Lower leg skin (tissue), 4 donors: Measurements from ENCODE around the gene TMSB10. TPM values are rescaled to one million over a fixed set of nuclear protein-coding genes. Genes with fewer than 3 reads are reported as not detected.
"Not testable (repeated sequence)": the region's sequence is repeated elsewhere in the genome, so short reads cannot be mapped to it uniquely, and the experiment has no call there.

Experiments
- DNase-seq, 2 donors: peaks; one replicate each; pipeline ENCODE4 v3.0.0-alpha.2; 2019; ENCODE audit warnings: low spot score in 2 of 2
- H3K4me3 ChIP-seq: fragments of 200-600 bp; sonication (generic); 2 replicates; pipeline ENCODE4 v1.5.1; 2017; ENCODE audit warnings: mild to moderate bottlenecking, low read depth; ENCODE audit not compliant: poor library complexity, severe bottlenecking
- CTCF ChIP-seq, 3 donors: fragments of 450-650 bp; IDR thresholded peaks; one replicate each; pipeline ENCODE4 v1.5.1; 2016; ENCODE audit warnings: antibody characterized with exemption in 3 of 3, mild to moderate bottlenecking in 3 of 3, moderate library complexity in 2 of 3
- POLR2A ChIP-seq, 2 donors: fragments of 450-650 bp; IDR thresholded peaks; one replicate each; pipeline ENCODE4 v1.6.1; 2016 to 2017; ENCODE audit warnings: antibody characterized with exemption in 2 of 2, mild to moderate bottlenecking in 1 of 2, moderate library complexity in 1 of 2
- WGBS, 2 donors: methylation state at CpG; one replicate each; pipeline ENCODE4 v1.1.5; 2018; 5-methylcytosine and 5-hydroxymethylcytosine counted together
- intact Hi-C: fragments of 100-400 bp; cut with DNase I; formaldehyde crosslinking; loops from one replicate; pipeline ENCODE4 v1.15.0; 2023; ENCODE audit warnings: low total_unique reads
- total RNA-seq, 4 donors: library from RNA; depleted of rRNA; stranded (reverse); fragments of >200 nt; gene quantifications; one replicate each; pipeline ENCODE4 v1.1.0, GENCODE V29; 2016

The TMSB10 gene
- total RNA-seq, 4 donors from 2014 or later = 774 to 1,415 (median 1,103) TPM

- H3K4me3 ChIP-seq = peak overlapping the region; percentile 68
- DNase-seq = peak; percentile 81 to 95
- no peak for TF ChIP-seq CTCF (IDR thresholded peaks at IDR 0.05)
- TF ChIP-seq POLR2A (IDR thresholded peaks at IDR 0.05) = no peak
- 15 to 17% methylated on average over 15 of the region's 15 CpGs for WGBS, 2 donors
- intact Hi-C loops = no loop called here
Observed at GRCh38 chr2:84906900-84907714, 1.7 kb downstream of the TMSB10 start.

- DNase-seq = no peak
- intact Hi-C loops = no loop called here
- H3K4me3 ChIP-seq = no peak overlapping the region
- 89 to 94% methylated on average over 2 of the region's 2 CpGs for WGBS, 2 donors
- TF ChIP-seq CTCF (IDR thresholded peaks at IDR 0.05) (no peak), POLR2A (IDR thresholded peaks at IDR 0.05) (no peak)
Observed at GRCh38 chr2:84908948-84909713, 3.7 kb downstream of the TMSB10 start.

GRCh38 chr2:84911135-84911678, 5.8 kb downstream of the TMSB10 start:
- no peak for DNase-seq
- WGBS, 2 donors = 97 to 99% methylated on average over 5 of the region's 5 CpGs
- intact Hi-C loops = no loop called here
- H3K4me3 ChIP-seq = no peak overlapping the region
- no peak for TF ChIP-seq CTCF (IDR thresholded peaks at IDR 0.05)
- no peak for TF ChIP-seq POLR2A (IDR thresholded peaks at IDR 0.05)

GRCh38 chr2:84912984-84913383, 7.5 kb downstream of the TMSB10 start:
- no peak for TF ChIP-seq CTCF (IDR thresholded peaks at IDR 0.05)
- TF ChIP-seq POLR2A (IDR thresholded peaks at IDR 0.05) = no peak
- no peak overlapping the region for H3K4me3 ChIP-seq
- intact Hi-C loops = no loop called here
- DNase-seq = no peak
- WGBS, 2 donors = 87 to 90% methylated on average over 4 of the region's 4 CpGs

- no peak overlapping the region for H3K4me3 ChIP-seq
- intact Hi-C loops = no loop called here
- 95% methylated on average over 6 of the region's 6 CpGs for WGBS, 2 donors
- TF ChIP-seq POLR2A (IDR thresholded peaks at IDR 0.05) = no peak
- TF ChIP-seq CTCF (IDR thresholded peaks at IDR 0.05) = no peak
- no peak for DNase-seq
Observed at GRCh38 chr2:84914334-84914733, 8.9 kb downstream of the TMSB10 start.

GRCh38 chr2:84915675-84916074, 10.2 kb downstream of the TMSB10 start:
- DNase-seq = not testable (repeated sequence)
- 96 to 99% methylated on average over 24 of the region's 24 CpGs for WGBS, 2 donors

GRCh38 chr2:84917821-84918220, 12.4 kb downstream of the TMSB10 start:
- H3K4me3 ChIP-seq, intact Hi-C loops, DNase-seq: not testable (repeated sequence)
- 84 to 89% methylated on average over 5 of the region's 5 CpGs for WGBS, 2 donors

More at GRCh38 chr2:84915675-84916074, 10.2 kb downstream of the TMSB10 start:
- intact Hi-C loops, H3K4me3 ChIP-seq: not testable (repeated sequence)
